K562 (cell line): ENCODE data around the gene BMF. TPM values are rescaled to one million over a fixed set of nuclear protein-coding genes. Genes with fewer than 3 reads are reported as not detected.

Experiments
- ARHGAP35 ChIP-seq: fragments of 450-650 bp; IDR thresholded peaks from 2 replicates; pipeline ENCODE4 v1.6.1; 2018; ENCODE audit not compliant: partially characterized antibody
- ERF ChIP-seq: fragments of 450-650 bp; formaldehyde crosslinking; IDR thresholded peaks from 2 replicates; pipeline ENCODE4 v1.4.0; 2020; ENCODE audit warnings: mild to moderate bottlenecking, mixed read lengths
- KDM1A ChIP-seq, 2 experiments: fragments of 450-650 bp; IDR thresholded peaks; 2 replicates each; pipeline ENCODE4 v1.6.1; 2016; ENCODE audit warnings: mild to moderate bottlenecking in 2 of 2
- LARP7 ChIP-seq: fragments of 450-650 bp; IDR thresholded peaks from 2 replicates; pipeline ENCODE4 v1.6.1; 2016
- PRPF4 ChIP-seq: fragments of 200-400 bp; formaldehyde crosslinking; IDR thresholded peaks from one replicate; pipeline ENCODE4 v1.6.1; 2017; ENCODE audit warnings: low read length, low read depth, mild to moderate bottlenecking; ENCODE audit not compliant: insufficient read depth, poor library complexity, severe bottlenecking
- TCF3 ChIP-seq: sonication (generic); formaldehyde crosslinking; IDR thresholded peaks from 2 replicates; pipeline ENCODE4 v1.4.0; 2020; ENCODE audit warnings: mild to moderate bottlenecking, missing genetic modification reagents
- ZNF75A ChIP-seq: fragments of 450-650 bp; formaldehyde crosslinking; IDR thresholded peaks from 2 replicates; pipeline ENCODE4 v1.4.0; 2020; ENCODE audit warnings: mild to moderate bottlenecking
- polyA plus RNA-seq, 8 experiments: library from polyadenylated mRNA; depleted of rRNA in 4 of 8; stranded (reverse) in 5 of 8; unstranded in 3 of 8; fragments of >200 nt; fragmentation: Nextera tagmentation in 2 of 8; fragmentation: Illumina TruSeq in 1 of 8; extraction: Ambion mirVana in 2 of 8; extraction: Trizol in 1 of 8; gene quantifications; 2 replicates each; pipeline versions ENCODE4 v1.2.1 to v1.2.3, GENCODE V29; 2011 to 2014; ENCODE audit warnings: inconsistent platforms in 1 of 8, missing spikeins in 1 of 8
- total RNA-seq, 7 experiments: library from RNA; depleted of rRNA in 6 of 7; stranded (reverse); fragments of >200 nt in 6 of 7; fragmentation: Illumina TruSeq in 2 of 7; extraction: Trizol in 2 of 7; gene quantifications; 2 replicates each; pipeline versions ENCODE4 v1.2.1 to v1.2.3, GENCODE V29; 2011 to 2021; ENCODE audit warnings: low replicate concordance in 1 of 7
- TF ChIP-seq, protein P1 (sequence below): IDR thresholded peaks from 3 replicates; pipeline ENCODE4 v1.6.1; 2011; ENCODE audit warnings: borderline replicate concordance, mild to moderate bottlenecking, moderate library complexity; ENCODE audit not compliant: insufficient read length; ENCODE audit errors: extremely low read depth
- TF ChIP-seq, protein P2 (sequence below): sonication (generic); formaldehyde crosslinking; IDR thresholded peaks from 2 replicates; pipeline ENCODE4 v1.8.0; 2022; ENCODE audit warnings: mild to moderate bottlenecking, missing genetic modification reagents
- TF ChIP-seq, protein P3 (sequence below): fragments of 200-400 bp; formaldehyde crosslinking; IDR thresholded peaks from 2 replicates; pipeline ENCODE4 v1.6.1; 2017; ENCODE audit warnings: mild to moderate bottlenecking, low read depth, low read length, moderate library complexity
- TF ChIP-seq, protein P4 (sequence below), 3 experiments: fragments of 200-800 bp in 1 of 3; sonication (Bioruptor generic) in 1 of 3; sonication (generic) in 1 of 3; formaldehyde crosslinking in 1 of 3; IDR thresholded peaks; 2 replicates each; pipeline versions ENCODE4 v1.6.1 to v1.8.0; 2016 to 2022; ENCODE audit warnings: mild to moderate bottlenecking in 2 of 3, missing compliant biosample characterization in 2 of 3, missing genetic modification characterization in 2 of 3, missing genetic modification reagents in 1 of 3
- TF ChIP-seq, protein P5 (sequence below): fragments of 250-450 bp; sonication (Bioruptor Pico); IDR thresholded peaks from 2 replicates; pipeline ENCODE4 v1.5.0; 2021; ENCODE audit warnings: mild to moderate bottlenecking, moderate library complexity
- TF ChIP-seq, protein P6 (sequence below): fragments of 250-450 bp; sonication (Bioruptor Pico); IDR thresholded peaks from 2 replicates; pipeline ENCODE4 v1.4.0; 2020

BMF gene
- total and polyA plus RNA-seq, 9 of the 15 experiments (the other 6 are each of a cell fraction or from before 2014, with no cell fraction given), result 0.25 to 0.91 (median 0.59) TPM; not detected in 2

DNA sequence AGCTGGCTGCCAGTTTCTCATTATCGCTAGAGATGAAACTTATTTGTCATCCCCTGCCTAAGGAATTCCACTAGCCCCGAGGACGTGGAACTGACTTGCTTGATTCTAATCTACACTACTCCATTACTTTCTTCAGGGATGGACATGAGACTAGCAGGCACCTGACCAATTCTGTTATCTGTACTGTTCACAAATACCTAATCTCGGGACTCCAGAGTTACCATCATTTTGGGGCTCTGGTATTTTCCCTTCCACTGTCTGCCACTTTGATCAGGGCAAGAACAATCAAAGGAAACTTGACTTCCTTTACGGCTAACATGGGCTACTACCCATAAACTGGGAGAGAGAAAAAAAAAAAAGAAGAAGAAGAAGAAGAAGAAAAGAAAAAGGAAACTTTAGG lies 27.8 kb downstream of the BMF start (continued):
- TF ChIP-seq PRPF4 (no peak), ERF (CRISPR knock-in tag) (no peak), ZNF75A (CRISPR knock-in tag) (no peak), ARHGAP35 (no peak), KDM1A (IDR thresholded peaks at IDR 0.05) (peak in 1 of 2 experiments; percentile 55; a peak in 1 of 4 replicates), LARP7 (no peak), TCF3 (CRISPR knock-in tag) (peak; percentile 38; the same call in 1 of the 2 replicates)
- TF ChIP-seq, protein P1, sequence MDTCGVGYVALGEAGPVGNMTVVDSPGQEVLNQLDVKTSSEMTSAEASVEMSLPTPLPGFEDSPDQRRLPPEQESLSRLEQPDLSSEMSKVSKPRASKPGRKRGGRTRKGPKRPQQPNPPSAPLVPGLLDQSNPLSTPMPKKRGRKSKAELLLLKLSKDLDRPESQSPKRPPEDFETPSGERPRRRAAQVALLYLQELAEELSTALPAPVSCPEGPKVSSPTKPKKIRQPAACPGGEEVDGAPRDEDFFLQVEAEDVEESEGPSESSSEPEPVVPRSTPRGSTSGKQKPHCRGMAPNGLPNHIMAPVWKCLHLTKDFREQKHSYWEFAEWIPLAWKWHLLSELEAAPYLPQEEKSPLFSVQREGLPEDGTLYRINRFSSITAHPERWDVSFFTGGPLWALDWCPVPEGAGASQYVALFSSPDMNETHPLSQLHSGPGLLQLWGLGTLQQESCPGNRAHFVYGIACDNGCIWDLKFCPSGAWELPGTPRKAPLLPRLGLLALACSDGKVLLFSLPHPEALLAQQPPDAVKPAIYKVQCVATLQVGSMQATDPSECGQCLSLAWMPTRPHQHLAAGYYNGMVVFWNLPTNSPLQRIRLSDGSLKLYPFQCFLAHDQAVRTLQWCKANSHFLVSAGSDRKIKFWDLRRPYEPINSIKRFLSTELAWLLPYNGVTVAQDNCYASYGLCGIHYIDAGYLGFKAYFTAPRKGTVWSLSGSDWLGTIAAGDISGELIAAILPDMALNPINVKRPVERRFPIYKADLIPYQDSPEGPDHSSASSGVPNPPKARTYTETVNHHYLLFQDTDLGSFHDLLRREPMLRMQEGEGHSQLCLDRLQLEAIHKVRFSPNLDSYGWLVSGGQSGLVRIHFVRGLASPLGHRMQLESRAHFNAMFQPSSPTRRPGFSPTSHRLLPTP, result no peak
- TF ChIP-seq, protein P2, sequence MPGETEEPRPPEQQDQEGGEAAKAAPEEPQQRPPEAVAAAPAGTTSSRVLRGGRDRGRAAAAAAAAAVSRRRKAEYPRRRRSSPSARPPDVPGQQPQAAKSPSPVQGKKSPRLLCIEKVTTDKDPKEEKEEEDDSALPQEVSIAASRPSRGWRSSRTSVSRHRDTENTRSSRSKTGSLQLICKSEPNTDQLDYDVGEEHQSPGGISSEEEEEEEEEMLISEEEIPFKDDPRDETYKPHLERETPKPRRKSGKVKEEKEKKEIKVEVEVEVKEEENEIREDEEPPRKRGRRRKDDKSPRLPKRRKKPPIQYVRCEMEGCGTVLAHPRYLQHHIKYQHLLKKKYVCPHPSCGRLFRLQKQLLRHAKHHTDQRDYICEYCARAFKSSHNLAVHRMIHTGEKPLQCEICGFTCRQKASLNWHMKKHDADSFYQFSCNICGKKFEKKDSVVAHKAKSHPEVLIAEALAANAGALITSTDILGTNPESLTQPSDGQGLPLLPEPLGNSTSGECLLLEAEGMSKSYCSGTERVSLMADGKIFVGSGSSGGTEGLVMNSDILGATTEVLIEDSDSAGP, result no peak
- TF ChIP-seq, protein P3, sequence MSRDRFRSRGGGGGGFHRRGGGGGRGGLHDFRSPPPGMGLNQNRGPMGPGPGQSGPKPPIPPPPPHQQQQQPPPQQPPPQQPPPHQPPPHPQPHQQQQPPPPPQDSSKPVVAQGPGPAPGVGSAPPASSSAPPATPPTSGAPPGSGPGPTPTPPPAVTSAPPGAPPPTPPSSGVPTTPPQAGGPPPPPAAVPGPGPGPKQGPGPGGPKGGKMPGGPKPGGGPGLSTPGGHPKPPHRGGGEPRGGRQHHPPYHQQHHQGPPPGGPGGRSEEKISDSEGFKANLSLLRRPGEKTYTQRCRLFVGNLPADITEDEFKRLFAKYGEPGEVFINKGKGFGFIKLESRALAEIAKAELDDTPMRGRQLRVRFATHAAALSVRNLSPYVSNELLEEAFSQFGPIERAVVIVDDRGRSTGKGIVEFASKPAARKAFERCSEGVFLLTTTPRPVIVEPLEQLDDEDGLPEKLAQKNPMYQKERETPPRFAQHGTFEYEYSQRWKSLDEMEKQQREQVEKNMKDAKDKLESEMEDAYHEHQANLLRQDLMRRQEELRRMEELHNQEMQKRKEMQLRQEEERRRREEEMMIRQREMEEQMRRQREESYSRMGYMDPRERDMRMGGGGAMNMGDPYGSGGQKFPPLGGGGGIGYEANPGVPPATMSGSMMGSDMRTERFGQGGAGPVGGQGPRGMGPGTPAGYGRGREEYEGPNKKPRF, result no peak
- TF ChIP-seq, protein P4, sequence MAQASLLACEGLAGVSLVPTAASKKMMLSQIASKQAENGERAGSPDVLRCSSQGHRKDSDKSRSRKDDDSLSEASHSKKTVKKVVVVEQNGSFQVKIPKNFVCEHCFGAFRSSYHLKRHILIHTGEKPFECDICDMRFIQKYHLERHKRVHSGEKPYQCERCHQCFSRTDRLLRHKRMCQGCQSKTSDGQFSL (CRISPR knock-in tag; IDR thresholded peaks at IDR 0.05), result no peak
- TF ChIP-seq, protein P4 (tag; IDR thresholded peaks at IDR 0.05), result no peak
- TF ChIP-seq, protein P5, sequence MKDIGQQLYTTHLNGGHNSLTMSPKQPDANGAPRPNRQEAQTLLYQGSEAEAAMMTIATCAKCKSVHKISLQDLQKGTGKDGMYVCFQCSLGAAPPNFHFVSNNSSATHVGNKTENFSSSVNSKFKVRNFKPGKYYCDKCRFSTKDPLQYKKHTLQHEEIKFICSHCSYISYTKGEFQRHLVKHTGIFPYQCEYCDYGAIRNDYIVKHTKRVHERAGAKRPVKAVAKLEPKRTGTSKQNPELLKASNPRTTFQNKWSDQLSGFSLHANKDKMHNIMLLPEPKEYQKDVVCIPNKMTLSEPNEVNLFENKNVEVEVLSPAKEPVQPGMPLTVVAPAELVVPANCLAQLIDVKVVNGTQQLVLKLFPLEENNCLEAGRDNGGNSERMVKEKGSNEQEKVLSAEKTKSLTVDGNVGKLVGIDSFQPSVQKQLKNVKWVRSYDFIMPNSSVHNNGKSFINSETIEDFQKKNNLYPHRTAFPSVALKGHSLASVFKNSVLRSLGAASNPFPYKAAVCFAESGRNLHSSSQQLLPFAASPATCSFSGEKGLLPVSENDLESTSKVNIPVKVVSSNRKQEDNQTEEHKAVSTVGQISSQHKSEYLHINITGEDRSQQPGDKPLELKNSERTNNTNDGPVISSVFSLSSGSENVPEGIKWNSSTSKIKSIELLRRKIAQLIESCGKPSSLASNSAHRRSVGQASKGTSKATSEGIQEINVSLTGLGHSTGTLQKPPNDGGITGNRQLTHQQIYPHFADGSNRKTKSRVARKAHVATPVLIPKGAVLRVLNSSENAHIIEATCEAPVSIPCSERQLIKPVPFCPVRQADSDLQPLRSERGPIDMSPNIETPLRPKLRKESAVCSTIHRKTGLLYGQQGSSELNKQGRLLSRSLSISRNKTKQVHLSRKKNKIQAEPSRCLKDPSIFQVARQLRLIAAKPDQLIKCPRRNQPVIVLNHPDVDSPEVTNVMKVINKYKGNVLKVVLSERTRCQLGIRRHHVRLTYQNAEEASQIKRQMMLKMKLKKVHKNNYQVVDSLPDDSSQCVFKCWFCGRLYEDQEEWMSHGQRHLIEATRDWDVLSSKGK, result no peak
- TF ChIP-seq, protein P6, sequence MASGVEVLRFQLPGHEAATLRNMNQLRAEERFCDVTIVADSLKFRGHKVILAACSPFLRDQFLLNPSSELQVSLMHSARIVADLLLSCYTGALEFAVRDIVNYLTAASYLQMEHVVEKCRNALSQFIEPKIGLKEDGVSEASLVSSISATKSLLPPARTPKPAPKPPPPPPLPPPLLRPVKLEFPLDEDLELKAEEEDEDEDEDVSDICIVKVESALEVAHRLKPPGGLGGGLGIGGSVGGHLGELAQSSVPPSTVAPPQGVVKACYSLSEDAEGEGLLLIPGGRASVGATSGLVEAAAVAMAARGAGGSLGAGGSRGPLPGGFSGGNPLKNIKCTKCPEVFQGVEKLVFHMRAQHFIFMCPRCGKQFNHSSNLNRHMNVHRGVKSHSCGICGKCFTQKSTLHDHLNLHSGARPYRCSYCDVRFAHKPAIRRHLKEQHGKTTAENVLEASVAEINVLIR (CRISPR knock-in tag), result no peak
